ENCODE data around the gene LMF1.
"Not testable (repeated sequence)": the region's sequence is repeated elsewhere in the genome, so short reads cannot be mapped to it uniquely, and the experiment has no call there.

LMF1 gene

DNA sequence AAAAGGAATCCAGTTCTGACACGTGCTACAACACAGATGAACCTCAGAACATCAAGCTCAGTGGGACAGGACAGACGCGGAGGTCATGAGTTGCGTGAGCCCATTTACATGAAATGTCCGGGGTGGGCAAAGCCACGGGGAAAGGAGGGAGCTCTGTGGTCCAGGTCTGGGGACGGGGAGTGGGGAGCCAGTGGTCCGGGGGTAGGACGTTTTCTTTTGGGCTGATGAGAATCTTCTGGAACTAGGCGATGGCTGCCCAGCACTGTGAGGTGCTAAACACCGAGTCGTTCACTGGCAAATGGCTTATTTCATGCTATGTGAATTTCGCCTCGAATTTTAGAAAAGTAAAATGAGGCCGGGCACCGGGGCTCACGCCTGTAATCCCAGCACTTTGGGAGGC is 2.6 kb upstream of the LMF1 start:
- DNase-seq, result no peak

- peak in 55 of 58 donors; percentile 38 to 96 (median 82) for DNase-seq
These were observed 1.7 kb upstream of the LMF1 start for GRCh38 chr16:972316-973002.

DNA sequence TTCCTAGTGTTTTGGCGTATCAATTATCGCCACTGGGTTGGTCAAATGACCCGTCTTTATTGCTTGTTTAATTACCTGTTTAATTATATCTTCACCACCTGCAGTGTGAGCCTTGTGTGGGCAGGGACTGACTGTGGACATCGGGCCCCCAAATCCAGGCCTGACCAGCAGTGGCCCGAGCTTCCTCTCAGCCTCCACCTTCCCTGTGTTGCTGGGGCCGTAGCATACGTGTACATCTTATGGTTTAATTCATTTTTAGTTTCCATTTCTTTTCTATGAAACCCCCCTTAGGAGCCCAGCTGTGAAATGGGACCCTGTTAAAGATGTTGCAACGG is 1.2 kb upstream of the LMF1 start:
- no peak for DNase-seq

GRCh38 chr16:971582-971905 is 760 bp upstream of the LMF1 start:
- no peak for DNase-seq

GRCh38 chr16:970386-970765 is 408 bp downstream of the LMF1 start:
- DNase-seq, result no peak

- DNase-seq, result peak in 3 of 58 donors; percentile 29 to 31 (median 31)
These were observed 1.0 kb downstream of the LMF1 start for GRCh38 chr16:969508-970385.

- DNase-seq, result no peak
These were observed 2.2 kb downstream of the LMF1 start for GRCh38 chr16:968620-969019.

- DNase-seq, result no peak
These were observed 3.1 kb downstream of the LMF1 start for GRCh38 chr16:967546-968295.

GRCh38 chr16:967077-967541 is 3.7 kb downstream of the LMF1 start:
- no peak for DNase-seq

DNA sequence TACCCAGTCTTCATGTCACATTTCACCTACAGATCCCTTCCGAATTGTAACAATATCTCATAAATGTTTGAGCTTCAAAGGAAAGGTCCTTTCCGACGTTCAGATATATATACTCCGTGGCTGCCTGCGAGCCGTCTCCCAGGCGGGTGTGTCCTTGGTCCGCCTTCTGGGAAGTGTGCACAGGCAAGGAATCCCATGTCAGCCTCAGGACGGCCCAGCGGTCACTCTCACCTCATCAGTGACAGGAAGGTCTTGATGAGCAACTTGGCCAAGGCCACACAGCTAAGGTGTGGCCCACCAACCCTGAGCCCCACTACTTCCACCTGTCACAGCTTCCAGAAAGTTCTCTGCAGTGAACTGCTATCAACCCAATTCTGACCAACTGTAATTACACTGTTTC is 4.3 kb downstream of the LMF1 start:
- DNase-seq, result no peak

GRCh38 chr16:966035-966434 is 4.7 kb downstream of the LMF1 start:
- DNase-seq, result no peak

- DNase-seq, result no peak
These were observed 5.3 kb downstream of the LMF1 start for GRCh38 chr16:965487-965886.

GRCh38 chr16:965036-965395 is 5.8 kb downstream of the LMF1 start:
- DNase-seq, result no peak

- DNase-seq, result peak in 13 of 58 donors; percentile 19 to 62 (median 48)
These were observed 6.3 kb downstream of the LMF1 start for GRCh38 chr16:964356-965035.

- DNase-seq, result no peak
These were observed 6.9 kb downstream of the LMF1 start for GRCh38 chr16:963913-964312.

DNA sequence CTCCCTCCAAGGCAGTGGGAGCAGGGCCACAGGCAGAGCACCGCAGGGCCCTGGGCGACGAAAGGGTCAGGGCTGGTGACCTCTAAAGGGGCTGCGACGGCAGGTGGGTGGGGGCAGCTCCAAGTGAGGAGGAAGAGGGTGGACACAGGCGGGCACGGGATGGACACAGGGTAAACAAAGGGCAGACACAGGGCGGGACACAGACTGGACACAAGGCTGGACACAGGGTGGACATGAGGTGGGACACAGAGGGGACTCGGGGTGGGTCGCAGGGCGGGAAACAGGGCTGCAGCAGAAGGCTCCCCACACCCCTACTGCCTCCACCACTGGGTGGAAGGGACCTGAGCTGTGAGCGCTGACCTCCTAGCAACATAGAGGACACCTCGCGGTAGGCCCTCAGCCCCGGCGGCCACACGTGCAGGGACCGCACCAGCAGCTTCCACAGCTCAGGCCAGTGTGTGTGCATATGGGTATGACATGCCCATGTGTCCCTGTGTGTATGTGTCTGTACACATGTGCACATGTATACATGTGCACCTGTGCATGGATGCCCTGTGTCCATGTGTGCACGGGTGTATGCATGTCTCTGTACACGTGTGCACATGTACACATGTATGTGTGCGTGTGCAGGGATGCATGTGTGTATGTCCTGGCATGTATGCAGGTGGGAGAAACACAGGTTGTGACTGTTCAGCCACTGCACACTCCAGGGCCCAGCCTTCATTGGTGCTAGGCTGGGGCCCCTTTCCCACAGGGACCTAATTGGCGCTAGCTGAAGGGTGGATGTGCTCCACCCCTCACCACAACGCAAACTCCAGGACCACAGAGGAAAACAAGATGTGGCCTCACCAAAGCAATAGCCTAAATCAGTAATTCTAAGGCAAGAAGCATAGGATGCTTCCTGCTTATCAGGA is 7.6 kb downstream of the LMF1 start:
- DNase-seq, result no peak

GRCh38 chr16:962366-962765 is 8.4 kb downstream of the LMF1 start:
- DNase-seq, result no peak

DNA sequence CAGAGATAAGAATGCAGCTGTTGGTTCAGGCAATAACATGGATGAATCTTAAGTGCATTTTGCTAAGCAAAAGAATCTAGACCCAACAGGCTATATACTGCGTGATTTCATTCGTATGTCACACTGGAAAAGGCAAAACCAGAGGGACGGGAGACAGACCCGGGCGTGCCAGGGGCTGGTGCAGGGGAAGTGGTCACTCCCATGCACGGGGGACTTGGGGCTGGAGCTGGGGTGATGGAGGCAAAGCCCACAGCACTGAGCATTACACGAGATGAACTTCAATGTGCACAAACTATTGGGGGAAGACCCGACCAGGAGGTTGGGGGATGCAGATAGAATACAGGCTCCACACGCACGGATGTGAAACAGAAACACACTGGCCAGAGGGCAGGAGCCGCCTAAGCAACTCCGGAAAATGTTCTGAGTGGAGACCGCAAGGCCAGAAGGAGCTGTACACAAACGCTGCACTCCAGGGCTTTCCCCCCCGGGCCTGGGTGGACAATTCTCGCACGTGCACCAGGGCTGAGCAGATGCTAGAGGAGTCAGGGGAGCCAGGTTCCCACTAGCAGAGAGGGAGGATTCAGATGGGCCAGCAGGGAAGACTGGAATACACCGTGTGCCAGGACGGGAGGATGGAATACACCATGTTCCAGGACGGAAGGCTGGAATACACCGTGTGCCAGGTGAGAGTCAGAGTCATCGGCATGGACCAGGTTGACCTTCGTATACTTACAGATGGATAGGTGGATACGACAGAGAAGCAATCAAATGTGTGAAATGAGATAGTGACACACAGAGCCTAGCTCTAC is 11.3 kb downstream of the LMF1 start:
- no peak for DNase-seq

DNA sequence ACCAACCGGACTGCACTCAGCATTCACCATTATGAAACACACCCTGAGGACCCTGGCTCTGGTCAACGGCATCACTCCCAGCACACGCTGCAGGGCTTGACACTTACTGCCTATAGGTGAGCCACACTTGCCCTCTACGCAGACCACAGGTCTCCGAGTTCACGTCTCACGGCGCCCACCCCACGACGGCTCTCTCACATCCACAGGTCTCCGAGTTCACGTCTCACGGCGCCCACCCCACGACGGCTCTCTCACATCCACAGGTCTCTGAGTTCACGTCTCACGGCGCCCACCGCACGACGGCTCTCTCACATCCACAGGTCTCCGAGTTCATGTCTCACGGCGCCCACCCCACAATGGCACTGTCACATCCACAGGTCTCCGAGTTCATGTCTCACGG is 15.0 kb downstream of the LMF1 start:
- not testable (repeated sequence) for DNase-seq

DNA sequence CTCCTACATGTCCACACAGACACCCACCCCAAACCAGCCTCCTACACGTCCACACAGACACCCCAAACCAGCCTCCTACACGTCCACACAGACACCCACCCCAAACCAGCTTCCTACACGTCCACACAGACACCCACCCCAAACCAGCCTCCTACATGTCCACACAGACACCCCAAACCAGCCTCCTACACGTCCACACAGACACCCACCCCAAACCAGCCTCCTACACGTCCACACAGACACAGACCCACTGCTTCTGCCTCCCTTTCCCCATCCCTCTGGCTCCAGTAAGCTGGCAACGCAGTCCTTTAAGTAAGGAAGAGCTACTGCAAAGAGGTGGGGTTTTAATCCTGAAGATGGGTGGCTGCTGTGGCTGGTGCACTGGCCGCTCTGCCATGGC is 17.0 kb downstream of the LMF1 start:
- peak in 4 of 58 donors; percentile 17 to 59 (median 56) for DNase-seq
